Measurements from ENCODE around the gene NDUFB10. TPM values are rescaled to one million over a fixed set of nuclear protein-coding genes. Genes with fewer than 3 reads are reported as not detected.
"Not testable (repeated sequence)": the region's sequence is repeated elsewhere in the genome, so short reads cannot be mapped to it uniquely, and the experiment has no call there.

The NDUFB10 gene
- total and polyA plus RNA-seq, 12 donors = 375 to 1,046 (median 590) TPM

DNA sequence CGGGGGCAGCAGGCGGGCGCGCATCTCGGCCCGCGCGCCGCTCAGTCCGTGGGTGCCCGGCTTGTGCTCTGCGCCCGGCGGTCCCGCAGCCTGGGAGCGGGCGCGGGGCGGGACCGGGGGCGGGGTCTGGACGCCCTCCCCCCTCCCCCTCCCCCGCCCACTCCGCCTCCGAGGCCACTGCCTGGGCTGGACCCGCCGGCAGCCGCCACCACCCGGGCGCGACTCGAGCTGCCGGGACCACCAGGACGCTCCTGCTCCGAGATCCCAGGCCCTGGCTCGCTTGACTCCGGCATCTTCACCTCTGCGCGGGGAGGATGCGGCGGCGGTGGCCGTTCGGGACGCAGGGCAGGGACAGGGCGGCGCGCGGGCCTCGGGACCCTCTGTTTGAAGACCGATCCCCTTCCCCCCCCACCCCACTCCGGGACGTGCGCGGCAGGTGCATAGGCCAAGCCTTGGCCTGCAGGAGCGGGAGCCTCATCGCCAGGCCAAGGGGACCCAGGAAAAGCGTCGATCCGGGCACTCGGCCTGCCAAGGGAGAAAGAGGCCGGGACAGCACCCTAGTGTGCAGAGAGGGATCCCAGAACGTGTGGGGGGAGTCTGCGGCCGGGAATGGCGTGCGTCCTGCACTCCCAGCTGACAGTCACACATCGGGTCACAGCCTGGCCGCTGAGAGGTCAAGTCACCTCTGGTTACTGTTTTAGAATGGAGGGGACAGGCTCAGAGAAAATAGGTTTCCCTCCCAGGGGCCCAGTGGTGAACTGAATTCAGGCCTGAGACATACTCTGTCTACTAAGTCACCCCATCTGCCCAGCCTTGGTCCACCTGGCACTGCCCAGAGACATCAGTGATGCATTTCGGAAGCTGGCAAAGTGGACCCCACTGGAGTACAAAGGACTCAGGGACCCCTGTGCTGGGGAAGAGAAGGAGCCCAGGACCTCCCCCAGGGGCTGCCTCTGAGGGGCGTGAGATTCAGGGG, 40.7 kb upstream of the NDUFB10 start, which contains the start of gene HS3ST6:
TSS of gene HS3ST6 (minus strand) at position 65 of the 976 bp plus-strand sequence. CDS start 92 bp downstream, outside the sequence.
- Histone ChIP-seq H3K36me3 (no peaks in the 10 kb centered on the region), H3K9me3 (no peaks in the 10 kb centered on the region), H3K27me3 (peaks cover 14 to 95% (median 94%) of the 10 kb centered on the region in 7 donors), H3K27ac (no peak within 1 kb of the TSS), H3K4me1 (peaks cover 0 to 10% (median 4%) of the 10 kb centered on the region in 9 donors), H3K4me3 (peak within 1 kb of the TSS in 2 of 10 donors; percentile 5 to 16)
- ATAC-seq (no peak), DNase-seq (no peak)
- TF ChIP-seq, protein P1, sequence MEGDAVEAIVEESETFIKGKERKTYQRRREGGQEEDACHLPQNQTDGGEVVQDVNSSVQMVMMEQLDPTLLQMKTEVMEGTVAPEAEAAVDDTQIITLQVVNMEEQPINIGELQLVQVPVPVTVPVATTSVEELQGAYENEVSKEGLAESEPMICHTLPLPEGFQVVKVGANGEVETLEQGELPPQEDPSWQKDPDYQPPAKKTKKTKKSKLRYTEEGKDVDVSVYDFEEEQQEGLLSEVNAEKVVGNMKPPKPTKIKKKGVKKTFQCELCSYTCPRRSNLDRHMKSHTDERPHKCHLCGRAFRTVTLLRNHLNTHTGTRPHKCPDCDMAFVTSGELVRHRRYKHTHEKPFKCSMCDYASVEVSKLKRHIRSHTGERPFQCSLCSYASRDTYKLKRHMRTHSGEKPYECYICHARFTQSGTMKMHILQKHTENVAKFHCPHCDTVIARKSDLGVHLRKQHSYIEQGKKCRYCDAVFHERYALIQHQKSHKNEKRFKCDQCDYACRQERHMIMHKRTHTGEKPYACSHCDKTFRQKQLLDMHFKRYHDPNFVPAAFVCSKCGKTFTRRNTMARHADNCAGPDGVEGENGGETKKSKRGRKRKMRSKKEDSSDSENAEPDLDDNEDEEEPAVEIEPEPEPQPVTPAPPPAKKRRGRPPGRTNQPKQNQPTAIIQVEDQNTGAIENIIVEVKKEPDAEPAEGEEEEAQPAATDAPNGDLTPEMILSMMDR (IDR thresholded peaks at IDR 0.05) = no peak
- WGBS, 2 donors = 4 to 5% methylated on average over 54 to 62 of the region's 71 CpGs
- intact Hi-C loops (cut with DNase I) = no loop called here

DNA sequence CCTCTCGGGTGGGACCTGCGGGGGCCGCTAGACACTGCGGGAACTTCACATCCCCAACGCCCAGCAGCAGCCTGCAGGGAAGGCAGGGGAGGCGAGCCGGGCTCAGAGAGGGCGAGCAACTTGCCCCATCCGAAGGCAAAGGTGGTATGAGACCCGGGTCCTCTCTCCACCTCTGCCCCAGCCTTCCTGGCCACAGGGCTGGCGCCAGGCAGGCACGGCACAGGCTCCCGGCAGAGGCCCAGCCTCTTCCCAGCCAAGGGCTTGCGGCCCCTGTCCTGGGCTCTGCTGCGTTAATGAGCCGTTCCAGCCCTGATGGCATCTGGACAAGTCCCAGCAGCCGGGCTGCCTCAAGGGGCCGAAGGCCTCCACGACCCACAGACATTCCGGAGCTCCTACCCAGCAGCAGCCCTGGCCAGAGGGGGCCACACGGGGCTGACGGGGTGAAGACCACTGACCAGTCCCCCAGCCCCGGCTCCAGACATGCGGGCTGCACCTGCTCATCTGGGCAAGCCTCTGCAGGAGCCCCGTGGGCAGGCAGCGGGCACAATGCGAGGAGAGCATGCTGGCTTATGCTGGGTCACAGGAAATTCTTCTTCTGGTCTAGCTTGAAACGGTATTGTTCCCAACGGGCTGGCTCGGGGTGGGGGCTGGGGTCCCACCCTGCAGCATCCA, 39.9 kb upstream of the NDUFB10 start:
- TF ChIP-seq, protein P1 (IDR thresholded peaks at IDR 0.05) = no peak
- no peaks in the 10 kb centered on the region for H3K36me3 ChIP-seq
- H3K4me3 ChIP-seq = no peak overlapping the region
- H3K9me3 ChIP-seq = no peaks in the 10 kb centered on the region
- intact Hi-C loops (cut with DNase I) = no loop called here
- ATAC-seq = no peak
- DNase-seq = no peak
- no peak overlapping the region for H3K27ac ChIP-seq
- H3K27me3 ChIP-seq = peaks cover 14 to 95% (median 94%) of the 10 kb centered on the region in 7 donors
- 32 to 33% methylated on average over 30 of the region's 30 CpGs for WGBS, 2 donors
- H3K4me1 ChIP-seq = peaks cover 0 to 15% (median 7%) of the 10 kb centered on the region in 9 donors

DNA sequence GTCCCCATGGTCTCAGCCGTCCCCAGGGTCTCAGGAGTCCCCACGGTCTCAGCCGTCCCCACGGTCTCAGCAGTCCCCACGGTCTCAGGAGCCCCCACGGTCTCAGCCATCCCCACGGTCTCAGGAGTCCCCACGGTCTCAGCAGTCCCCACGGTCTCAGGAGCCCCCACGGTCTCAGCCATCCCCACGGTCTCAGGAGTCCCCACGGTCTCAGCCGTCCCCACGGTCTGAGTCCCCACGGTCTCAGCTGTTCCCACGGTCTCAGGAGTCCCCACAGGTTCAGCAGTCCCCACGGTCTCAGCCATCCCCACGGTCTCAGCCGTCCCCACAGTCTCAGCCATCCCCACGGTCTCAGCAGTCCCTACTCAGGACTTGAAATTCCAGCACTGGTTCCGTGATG, 39.2 kb upstream of the NDUFB10 start:
- H3K27ac ChIP-seq, H3K36me3 ChIP-seq, ATAC-seq, H3K9me3 ChIP-seq, DNase-seq, H3K4me3 ChIP-seq: not testable (repeated sequence)
- 66 to 69% methylated on average over 21 of the region's 21 CpGs for WGBS, 2 donors
- H3K4me1 ChIP-seq = peaks cover 0 to 15% (median 7%) of the 10 kb centered on the region in 9 donors
- peaks cover 14 to 94% (median 91%) of the 10 kb centered on the region in 7 donors for H3K27me3 ChIP-seq
- intact Hi-C loops (cut with DNase I) = loop anchor here in 1 of 10 donors (10.0 kb wide), 1 partner anchor 65 kb away; the partner anchor contains the start of genes GFER, NOXO1 and SYNGR3

DNA sequence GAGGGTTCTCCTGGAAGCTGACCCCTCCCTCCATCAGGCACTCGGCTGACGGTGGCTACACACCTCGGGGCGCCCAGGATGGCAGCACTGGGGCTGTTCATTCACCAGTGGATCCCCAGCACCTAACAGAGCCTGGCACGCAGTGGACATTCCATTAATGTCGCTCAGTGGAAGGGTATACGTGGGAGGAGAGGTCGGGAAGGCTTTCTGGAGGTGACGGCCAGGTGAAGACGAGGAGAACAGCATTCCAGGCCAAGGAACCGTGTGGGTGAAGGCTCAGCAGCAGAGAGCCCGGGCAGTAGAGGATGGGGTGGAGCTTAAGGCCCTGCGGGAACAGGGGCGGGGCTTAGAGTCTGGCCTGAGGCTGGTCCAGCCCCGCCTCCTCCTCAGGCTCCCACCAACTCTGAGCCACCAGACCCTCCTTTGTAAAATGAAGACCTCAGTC, 38.6 kb upstream of the NDUFB10 start:
- WGBS, 2 donors = 11 to 12% methylated on average over 15 of the region's 15 CpGs
- DNase-seq = no peak
- TF ChIP-seq, protein P1 (IDR thresholded peaks at IDR 0.05) = no peak
- no peak overlapping the region for H3K4me3 ChIP-seq
- H3K27ac ChIP-seq = no peak overlapping the region
- no peaks in the 10 kb centered on the region for H3K36me3 ChIP-seq
- intact Hi-C loops (cut with DNase I) = loop anchor here in 1 of 10 donors (10.0 kb wide), 1 partner anchor 64 kb away; the partner anchor contains the start of genes GFER, NOXO1 and SYNGR3
- H3K9me3 ChIP-seq = no peaks in the 10 kb centered on the region
- H3K27me3 ChIP-seq = peaks cover 14 to 93% (median 85%) of the 10 kb centered on the region in 7 donors
- peak in 1 of 8 donors; percentile 39 for ATAC-seq
- peaks cover 0 to 15% (median 7%) of the 10 kb centered on the region in 9 donors for H3K4me1 ChIP-seq
